Calu3 (cell line): ENCODE results near the gene AMBP. TPM values are rescaled to one million over a fixed set of nuclear protein-coding genes. Genes with fewer than 3 reads are reported as not detected.

Experiments
- BruUV-seq: library from RNA; stranded (reverse); fragments of 400-500 nt; replicated peaks from 2 replicates; lab custom pipeline; 2021; lab: Mats Ljungman, UMichigan
- CTCF ChIA-PET: fragments of 300-600 bp; sonication (Branson Sonifier 250); formaldehyde crosslinking; loops from one replicate; lab custom pipeline; 2022; ENCODE audit warnings: antibody characterized with exemption; lab: Charles Lee
- DNase-seq: peaks from one replicate; pipeline ENCODE4 v3.0.0; 2022
- H3K27ac Mint-ChIP-seq: one replicate; pipeline ENCODE4 v1.8.0; 2022; ENCODE audit warnings: mixed read lengths; ENCODE audit not compliant: unreplicated experiment
- H3K27me3 Mint-ChIP-seq: one replicate; pipeline ENCODE4 v1.8.0; 2022; ENCODE audit warnings: mixed read lengths; ENCODE audit not compliant: unreplicated experiment
- H3K36me3 Mint-ChIP-seq: one replicate; pipeline ENCODE4 v1.8.0; 2022; ENCODE audit warnings: mild to moderate bottlenecking, moderate library complexity, mixed read lengths; ENCODE audit not compliant: insufficient read depth, unreplicated experiment
- H3K4me1 Mint-ChIP-seq: one replicate; pipeline ENCODE4 v1.8.0; 2022; ENCODE audit warnings: mild to moderate bottlenecking, low read depth, mixed read lengths; ENCODE audit not compliant: unreplicated experiment
- H3K4me3 Mint-ChIP-seq: one replicate; pipeline ENCODE4 v1.8.0; 2022; ENCODE audit warnings: mild to moderate bottlenecking, low read depth, moderate library complexity, mixed read lengths; ENCODE audit not compliant: unreplicated experiment
- H3K9me3 Mint-ChIP-seq: one replicate; pipeline ENCODE4 v1.8.0; 2022; ENCODE audit warnings: low read depth, mixed read lengths; ENCODE audit not compliant: unreplicated experiment
- CTCF ChIP-seq: fragments of 200-600 bp; IDR thresholded peaks from one replicate; pipeline ENCODE4 v1.8.0; 2022; ENCODE audit warnings: antibody characterized with exemption; ENCODE audit not compliant: unreplicated experiment
- intact Hi-C: fragments of 100-400 bp; cut with micrococcal nuclease; formaldehyde crosslinking; loops from one replicate; pipeline ENCODE4 v1.10.0; 2022; ENCODE audit not compliant: unreplicated experiment
- total RNA-seq: library from RNA; stranded (reverse); gene quantifications from 2 replicates; pipeline ENCODE4 v1.2.3, GENCODE V29; 2022

The AMBP gene
- total RNA-seq, 1 experiment from 2014 or later: 2.7 TPM

- CTCF ChIA-PET: interaction anchor here (0.6 to 2.8 kb wide), 14 partner anchors 12 to 345 kb away, joined by 3 to 24 read pairs (median 5); partner anchors contain the start of genes COL27A1 and KIF12
- Mint-ChIP-seq H3K4me3 (peak overlapping the region; percentile 35), H3K9me3 (no peaks in the 10 kb centered on the region), H3K27me3 (no peaks in the 10 kb centered on the region), H3K27ac (peak overlapping the region; percentile 86), H3K4me1 (peaks cover 41% of the 10 kb centered on the region), H3K36me3 (peaks cover 27% of the 10 kb centered on the region)
- no TSS peak for BruUV-seq
- intact Hi-C loops: loop anchor here (2.0 kb wide), 2 partner anchors 73 to 209 kb away; partner anchors contain the start of gene COL27A1
- peak; percentile 79 for TF ChIP-seq CTCF
- DNase-seq: peak; percentile 88
These were observed 4.1 kb upstream of the AMBP start for GRCh38 chr9:114082017-114082762.

GRCh38 chr9:114081441-114082016 lies 3.4 kb upstream of the AMBP start:
- peak overlapping the region; percentile 35 for H3K4me3 Mint-ChIP-seq

GRCh38 chr9:114080773-114081440 lies 2.8 kb upstream of the AMBP start:
- peaks cover 46% of the 10 kb centered on the region for H3K4me1 Mint-ChIP-seq
- H3K27me3 Mint-ChIP-seq: no peaks in the 10 kb centered on the region
- H3K36me3 Mint-ChIP-seq: peaks cover 27% of the 10 kb centered on the region
- intact Hi-C loops: no loop called here
- no peaks in the 10 kb centered on the region for H3K9me3 Mint-ChIP-seq
- peak; percentile 69 for DNase-seq
- BruUV-seq: no TSS peak
- H3K27ac Mint-ChIP-seq: peak overlapping the region; percentile 86
- CTCF ChIA-PET: interaction anchor here (0.6 to 2.8 kb wide), 3 partner anchors 18 to 213 kb away, joined by 7 to 19 read pairs (median 14); partner anchors contain the start of gene KIF12
- H3K4me3 Mint-ChIP-seq: peak overlapping the region; percentile 35
- TF ChIP-seq CTCF: no peak

More at GRCh38 chr9:114081441-114082016, 3.4 kb upstream of the AMBP start:
- BruUV-seq: no TSS peak
- no peaks in the 10 kb centered on the region for H3K27me3 Mint-ChIP-seq
- peak overlapping the region; percentile 86 for H3K27ac Mint-ChIP-seq
- peaks cover 46% of the 10 kb centered on the region for H3K4me1 Mint-ChIP-seq
- CTCF ChIA-PET: interaction anchor here (0.6 to 2.8 kb wide), 6 partner anchors 13 to 213 kb away, joined by 7 to 24 read pairs (median 12); partner anchors contain the start of gene KIF12
- TF ChIP-seq CTCF: no peak
- intact Hi-C loops: loop anchor here (2.0 kb wide), 2 partner anchors 73 to 209 kb away; partner anchors contain the start of gene COL27A1
- no peak for DNase-seq
- H3K9me3 Mint-ChIP-seq: no peaks in the 10 kb centered on the region
- H3K36me3 Mint-ChIP-seq: peaks cover 27% of the 10 kb centered on the region

- Mint-ChIP-seq H3K4me1 (peaks cover 46% of the 10 kb centered on the region), H3K27ac (peak overlapping the region; percentile 86), H3K9me3 (no peaks in the 10 kb centered on the region), H3K27me3 (no peaks in the 10 kb centered on the region), H3K4me3 (peak overlapping the region; percentile 35), H3K36me3 (peaks cover 27% of the 10 kb centered on the region)
- TF ChIP-seq CTCF: no peak
- no TSS peak for BruUV-seq
- DNase-seq: no peak
- intact Hi-C loops: no loop called here
- CTCF ChIA-PET: no interaction called here
These were observed 2.2 kb upstream of the AMBP start for GRCh38 chr9:114080195-114080772.
